Measurements from ENCODE around the gene SMIM28. TPM values are rescaled to one million over a fixed set of nuclear protein-coding genes. Genes with fewer than 3 reads are reported as not detected.

The SMIM28 gene
- total and polyA plus RNA-seq, 9 of the 15 experiments (the other 6 are each of a cell fraction or from before 2014, with no cell fraction given) = not detected

- Histone ChIP-seq H3K79me2 (ENCODE audit: control insufficient read depth, insufficient read depth, low read length) (peaks cover 11% of the 10 kb centered on the region; the same call in 2 of the 3 replicates), H3K9me3 (replicated peaks; ENCODE audit: control insufficient read depth, insufficient read depth, low read depth, low read length) (no peaks in the 10 kb centered on the region), H3K27ac (ENCODE audit: extremely low read depth, low read depth, low read length) (no peak overlapping the region), H2AFZ (ENCODE audit: low read depth, low read length) (no peak overlapping the region), H3K4me3 (no peak overlapping the region), H3K36me3 (ENCODE audit: control insufficient read depth, insufficient read depth, low read length) (peaks cover 57% of the 10 kb centered on the region), H3K4me1 (replicated peaks in 1 of 2; ENCODE audit: control insufficient read depth in 2 of 2, insufficient read depth in 2 of 2, low read length in 2 of 2) (peaks cover 10 to 23% of the 10 kb centered on the region in 2 experiments), H4K20me1 (replicated peaks; ENCODE audit: control insufficient read depth, insufficient read depth, low read length) (no peaks in the 10 kb centered on the region), H3K9me1 (ENCODE audit: control insufficient read depth, insufficient read depth, low read length) (no peaks in the 10 kb centered on the region), H3K27me3 (ENCODE audit: control insufficient read depth in 2 of 2, insufficient read depth in 2 of 2, low read length in 2 of 2) (no peaks in the 10 kb centered on the region), H3K9ac (ENCODE audit: insufficient read depth in 1 of 2, low read depth in 2 of 2, low read length in 2 of 2) (no peak overlapping the region), H3K4me2 (ENCODE audit: insufficient read depth, low read length) (no peak overlapping the region)
- in situ Hi-C loops (cut with MboI) (no loop called here), intact Hi-C loops (cut with micrococcal nuclease) (loop anchor here (5.0 kb wide), 1 partner anchor 289 kb away; no protein-coding TSS in a partner anchor)
- TF ChIP-seq SAFB (IDR thresholded peaks at IDR 0.05; ENCODE audit: borderline replicate concordance, low read depth, low read length) = no peak
- TF ChIP-seq GTF2E2 (tag; IDR thresholded peaks at IDR 0.05) = no peak
- TF ChIP-seq NFE2 (IDR thresholded peaks at IDR 0.05; ENCODE audit: low read depth) = no peak
- no peak for TF ChIP-seq ZNF175 (CRISPR knock-in tag; IDR thresholded peaks at IDR 0.05; ENCODE audit: low read depth)
- TF ChIP-seq ARID2 (IDR thresholded peaks at IDR 0.05) = no peak
- ATAC-seq = no peak
- FAIRE-seq = no peak
- POLR2A ChIA-PET = interaction anchor here (0.6 kb wide), 1 partner anchor 16 kb away, joined by 3 read pairs; no protein-coding TSS in a partner anchor
- DNase-seq (ENCODE audit: extremely low read depth in 1 of 4, low spot score in 3 of 4) = no peak
- CTCF ChIA-PET (ENCODE audit: low intra/inter-chr PET ratio) = no interaction called here
- no TSS peak for BruUV-seq (replicated peaks)
- WGBS (ENCODE audit: insufficient coverage, low coverage, missing lambda C conversion rate) = 97% methylated on average over 2 of the region's 2 CpGs
Measured at GRCh38 chr6:138406443-138406842, 28.7 kb downstream of the SMIM28 start.

DNA sequence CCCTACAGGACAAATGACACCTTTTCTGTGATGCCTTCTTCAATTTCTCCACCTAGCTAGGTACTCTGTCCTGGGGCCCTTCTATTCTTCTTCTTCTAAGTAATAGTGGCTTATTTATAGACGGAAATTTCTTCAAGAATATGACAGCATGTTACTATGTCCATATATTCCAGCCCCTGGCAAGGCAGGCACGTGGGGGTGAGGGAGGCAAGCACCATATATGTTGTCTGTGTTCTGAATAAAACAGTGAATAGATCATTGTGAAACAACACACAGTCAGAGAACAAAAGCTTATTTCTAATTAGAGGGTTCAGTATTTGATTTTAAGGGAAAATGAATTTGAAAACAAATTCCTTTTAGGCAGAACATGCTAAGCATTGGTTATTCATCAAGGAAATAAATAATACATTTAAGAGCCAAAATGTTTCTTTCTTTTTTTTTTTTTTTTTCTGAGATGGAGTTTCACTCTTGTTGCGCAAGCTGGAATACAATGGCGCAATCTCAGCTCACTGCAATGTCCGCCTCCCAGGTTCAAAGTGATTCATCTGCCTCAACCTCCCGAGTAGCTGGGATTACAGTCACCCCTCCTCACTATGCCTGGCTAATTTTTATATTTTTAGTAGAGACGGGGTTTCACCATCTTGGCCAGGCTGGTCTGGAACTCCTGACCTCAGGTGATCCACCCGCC, 32.5 kb downstream of the SMIM28 start:
- Histone ChIP-seq H4K20me1 (replicated peaks; ENCODE audit: control insufficient read depth, insufficient read depth, low read length) (no peaks in the 10 kb centered on the region), H3K27me3 (ENCODE audit: control insufficient read depth in 2 of 2, insufficient read depth in 2 of 2, low read length in 2 of 2) (no peaks in the 10 kb centered on the region), H3K27ac (ENCODE audit: extremely low read depth, low read depth, low read length) (no peak overlapping the region), H3K9me3 (replicated peaks; ENCODE audit: control insufficient read depth, insufficient read depth, low read depth, low read length) (no peaks in the 10 kb centered on the region), H3K79me2 (ENCODE audit: control insufficient read depth, insufficient read depth, low read length) (peaks cover 2% of the 10 kb centered on the region; the same call in 1 of the 3 replicates), H3K4me2 (ENCODE audit: insufficient read depth, low read length) (no peak overlapping the region), H3K9me1 (ENCODE audit: control insufficient read depth, insufficient read depth, low read length) (no peaks in the 10 kb centered on the region), H2AFZ (ENCODE audit: low read depth, low read length) (no peak overlapping the region), H3K36me3 (ENCODE audit: control insufficient read depth, insufficient read depth, low read length) (peaks cover 79% of the 10 kb centered on the region), H3K4me3 (no peak overlapping the region), H3K9ac (ENCODE audit: insufficient read depth in 1 of 2, low read depth in 2 of 2, low read length in 2 of 2) (no peak overlapping the region), H3K4me1 (replicated peaks in 1 of 2; ENCODE audit: control insufficient read depth in 2 of 2, insufficient read depth in 2 of 2, low read length in 2 of 2) (peaks cover 0 to 3% of the 10 kb centered on the region in 2 experiments; a peak in 2 of 5 replicates)
- FAIRE-seq (no peak), ATAC-seq (no peak), DNase-seq (ENCODE audit: extremely low read depth in 1 of 4, low spot score in 3 of 4) (no peak)
- WGBS (ENCODE audit: insufficient coverage, low coverage, missing lambda C conversion rate) = 83% methylated on average over 7 of the region's 8 CpGs
- ChIA-PET CTCF (ENCODE audit: low intra/inter-chr PET ratio) (no interaction called here), POLR2A (interaction anchor here (0.5 to 0.6 kb wide), 2 partner anchors 109 to 616 kb away, joined by 3 read pairs; no protein-coding TSS in a partner anchor)
- TF ChIP-seq RFX1 (IDR thresholded peaks at IDR 0.05) = no peak
- no peak for TF ChIP-seq KLF16 (IDR thresholded peaks at IDR 0.05)
- no peak for TF ChIP-seq ZNF143 (CRISPR knock-in tag; IDR thresholded peaks at IDR 0.05)
- TF ChIP-seq CEBPB (tag; IDR thresholded peaks at IDR 0.05) = peak; percentile 93
- TF ChIP-seq SMAD3 (CRISPR knock-in tag; conservative IDR thresholded peaks at IDR 0.05) = no peak
- TF ChIP-seq SRSF1 (IDR thresholded peaks at IDR 0.05; ENCODE audit: low read depth, low read length) = no peak
- TF ChIP-seq ZNF274 (IDR thresholded peaks at IDR 0.05; ENCODE audit: borderline replicate concordance, low read depth, low read length) = no peak
- no peak for TF ChIP-seq NEUROD1 (IDR thresholded peaks at IDR 0.05; ENCODE audit: borderline replicate concordance, low read depth, low read length, partially characterized antibody)
- TF ChIP-seq CEBPG (CRISPR knock-in tag; IDR thresholded peaks at IDR 0.05) = peak; percentile 79
- TF ChIP-seq CEBPG (tag; conservative IDR thresholded peaks at IDR 0.05 in 1 of 2, IDR thresholded peaks at IDR 0.05 in 1 of 2) = peak; percentile 84 to 92
- no peak for TF ChIP-seq GTF2E2 (tag; IDR thresholded peaks at IDR 0.05)
- intact Hi-C loops (cut with micrococcal nuclease) = no loop called here
- BruUV-seq (replicated peaks) = no TSS peak
- in situ Hi-C loops (cut with MboI) = no loop called here
